ENCODE results near the gene GPC5. TPM values are rescaled to one million over a fixed set of nuclear protein-coding genes. Genes with fewer than 3 reads are reported as not detected.

GPC5 gene
- total and polyA plus RNA-seq, 9 of the 15 experiments (the other 6 are each of a cell fraction or from before 2014, with no cell fraction given), result 0.18 to 0.27 TPM; not detected in 7

- BruUV-seq (replicated peaks), result no TSS peak
- ChIA-PET POLR2A (no interaction called here), CTCF (ENCODE audit: low intra/inter-chr PET ratio) (no interaction called here)
- Histone ChIP-seq H3K4me3 (no peak overlapping the region), H3K27ac (ENCODE audit: extremely low read depth, low read depth, low read length) (no peak overlapping the region), H3K9ac (ENCODE audit: insufficient read depth in 1 of 2, low read depth in 2 of 2, low read length in 2 of 2) (no peak overlapping the region), H3K4me1 (replicated peaks in 1 of 2; ENCODE audit: control insufficient read depth in 2 of 2, insufficient read depth in 2 of 2, low read length in 2 of 2) (no peaks in the 10 kb centered on the region), H2AFZ (ENCODE audit: low read depth, low read length) (no peak overlapping the region), H3K27me3 (ENCODE audit: control insufficient read depth in 2 of 2, insufficient read depth in 2 of 2, low read length in 2 of 2) (no peaks in the 10 kb centered on the region), H3K9me1 (ENCODE audit: control insufficient read depth, insufficient read depth, low read length) (no peaks in the 10 kb centered on the region), H3K79me2 (ENCODE audit: control insufficient read depth, insufficient read depth, low read length) (no peaks in the 10 kb centered on the region), H3K9me3 (replicated peaks; ENCODE audit: control insufficient read depth, insufficient read depth, low read depth, low read length) (0 out of 2 replicates have a peak, but pooled peaks cover 1% of the 10 kb centered on the region), H4K20me1 (replicated peaks; ENCODE audit: control insufficient read depth, insufficient read depth, low read length) (no peaks in the 10 kb centered on the region), H3K36me3 (ENCODE audit: control insufficient read depth, insufficient read depth, low read length) (no peaks in the 10 kb centered on the region), H3K4me2 (ENCODE audit: insufficient read depth, low read length) (no peak overlapping the region)
- in situ Hi-C loops (cut with MboI), result no loop called here
- no peak for DNase-seq (ENCODE audit: extremely low read depth in 1 of 4, low spot score in 3 of 4)
- no peak for ATAC-seq
- no peak for FAIRE-seq
- intact Hi-C loops (cut with micrococcal nuclease), result no loop called here
- WGBS (ENCODE audit: insufficient coverage, low coverage, missing lambda C conversion rate), result under 1% methylated on average over 4 of the region's 4 CpGs
- TF ChIP-seq GATAD2B (IDR thresholded peaks at IDR 0.05; ENCODE audit: borderline replicate concordance) (no peak), ZNF263 (CRISPR knock-in tag; IDR thresholded peaks at IDR 0.05; ENCODE audit: borderline replicate concordance) (no peak), ZNF592 (IDR thresholded peaks at IDR 0.05) (no peak), PHB (CRISPR knock-in tag; IDR thresholded peaks at IDR 0.05) (no peak), KAT7 (CRISPR knock-in tag; IDR thresholded peaks at IDR 0.05; ENCODE audit: borderline replicate concordance) (no peak), COPS2 (conservative IDR thresholded peaks at IDR 0.05) (no peak), ZNF609 (CRISPR knock-in tag; IDR thresholded peaks at IDR 0.05; ENCODE audit: borderline replicate concordance) (no peak), HNRNPL (IDR thresholded peaks at IDR 0.05; ENCODE audit: low read depth, low read length) (no peak), ZNF121 (CRISPR knock-in tag; conservative IDR thresholded peaks at IDR 0.05) (no peak), RBM25 (IDR thresholded peaks at IDR 0.05; ENCODE audit: low read depth, low read length, severe bottlenecking) (no peak), THAP7 (CRISPR knock-in tag; IDR thresholded peaks at IDR 0.05) (no peak), ELK3 (CRISPR knock-in tag; IDR thresholded peaks at IDR 0.05) (no peak), RCOR1 (IDR thresholded peaks at IDR 0.05; ENCODE audit: borderline replicate concordance in 1 of 2, low read depth in 2 of 2, low read length in 2 of 2) (no peak)
Observed at GRCh38 chr13:91778123-91778522, 379.7 kb downstream of the GPC5 start.
